GM12878 (cell line): ENCODE results near the gene OR1L6.

Experiments
- FOS ChIP-seq: IDR thresholded peaks from 3 replicates; pipeline ENCODE4 v1.6.1; 2011; ENCODE audit warnings: borderline replicate concordance; ENCODE audit not compliant: insufficient read length; ENCODE audit errors: extremely low read depth
- HDAC6 ChIP-seq: fragments of 200-600 bp; sonication (generic); IDR thresholded peaks from one replicate; pipeline ENCODE4 v1.8.0; 2017; ENCODE audit warnings: antibody characterized with exemption; ENCODE audit not compliant: unreplicated experiment
- MAX ChIP-seq: IDR thresholded peaks from 2 replicates; pipeline ENCODE4 v1.6.1; 2012; ENCODE audit warnings: low read depth, low read length, improper control_type of control experiment
- MXI1 ChIP-seq: fragments of 150-350 bp; IDR thresholded peaks from 2 replicates; pipeline ENCODE4 v1.6.1; 2011; ENCODE audit warnings: low read depth, mild to moderate bottlenecking, inconsistent platforms, low read length, improper control_type of control experiment
- NFIC ChIP-seq: IDR thresholded peaks from 2 replicates; pipeline ENCODE4 v1.6.1; 2012; ENCODE audit warnings: low read depth, mild to moderate bottlenecking, inconsistent platforms, low read length, moderate library complexity
- NFYB ChIP-seq: IDR thresholded peaks from 2 replicates; pipeline ENCODE4 v1.6.1; 2011; ENCODE audit warnings: low read depth, mild to moderate bottlenecking, low read length, improper control_type of control experiment, moderate library complexity; ENCODE audit not compliant: insufficient read depth
- POLR2A ChIP-seq: IDR thresholded peaks from 2 replicates; pipeline ENCODE4 v1.6.1; 2011; ENCODE audit warnings: low read depth, mild to moderate bottlenecking, low read length
- RAD21 ChIP-seq: IDR thresholded peaks from 2 replicates; pipeline ENCODE4 v1.6.1; 2011; ENCODE audit warnings: mild to moderate bottlenecking, low read depth, low read length, moderate library complexity; ENCODE audit not compliant: insufficient read depth
- TAF1 ChIP-seq: IDR thresholded peaks from 2 replicates; pipeline ENCODE4 v1.6.1; 2011; ENCODE audit warnings: mild to moderate bottlenecking, low read depth, low read length, borderline replicate concordance
- TF ChIP-seq, protein P1 (sequence below): fragments of 450-650 bp; formaldehyde crosslinking; IDR thresholded peaks from 2 replicates; pipeline ENCODE4 v1.5.0; 2022; ENCODE audit warnings: mild to moderate bottlenecking, missing genetic modification characterization
- TF ChIP-seq, protein P2 (sequence below): fragments of 450-650 bp; IDR thresholded peaks from 2 replicates; pipeline ENCODE4 v1.6.1; 2017; ENCODE audit warnings: mild to moderate bottlenecking
- TF ChIP-seq, protein P3 (sequence below), 3 experiments: IDR thresholded peaks in 2 of 3; conservative IDR thresholded peaks in 1 of 3; 2 replicates each; pipeline ENCODE4 v1.5.1; 2011; ENCODE audit warnings: low read depth in 3 of 3, low read length in 3 of 3, mild to moderate bottlenecking in 3 of 3, control low read depth in 2 of 3, moderate library complexity in 2 of 3, inconsistent platforms in 1 of 3, mixed read lengths in 1 of 3; ENCODE audit not compliant: control insufficient read depth in 2 of 3, insufficient read depth in 1 of 3; ENCODE audit errors: extremely low read depth in 1 of 3

- TF ChIP-seq, protein P1, sequence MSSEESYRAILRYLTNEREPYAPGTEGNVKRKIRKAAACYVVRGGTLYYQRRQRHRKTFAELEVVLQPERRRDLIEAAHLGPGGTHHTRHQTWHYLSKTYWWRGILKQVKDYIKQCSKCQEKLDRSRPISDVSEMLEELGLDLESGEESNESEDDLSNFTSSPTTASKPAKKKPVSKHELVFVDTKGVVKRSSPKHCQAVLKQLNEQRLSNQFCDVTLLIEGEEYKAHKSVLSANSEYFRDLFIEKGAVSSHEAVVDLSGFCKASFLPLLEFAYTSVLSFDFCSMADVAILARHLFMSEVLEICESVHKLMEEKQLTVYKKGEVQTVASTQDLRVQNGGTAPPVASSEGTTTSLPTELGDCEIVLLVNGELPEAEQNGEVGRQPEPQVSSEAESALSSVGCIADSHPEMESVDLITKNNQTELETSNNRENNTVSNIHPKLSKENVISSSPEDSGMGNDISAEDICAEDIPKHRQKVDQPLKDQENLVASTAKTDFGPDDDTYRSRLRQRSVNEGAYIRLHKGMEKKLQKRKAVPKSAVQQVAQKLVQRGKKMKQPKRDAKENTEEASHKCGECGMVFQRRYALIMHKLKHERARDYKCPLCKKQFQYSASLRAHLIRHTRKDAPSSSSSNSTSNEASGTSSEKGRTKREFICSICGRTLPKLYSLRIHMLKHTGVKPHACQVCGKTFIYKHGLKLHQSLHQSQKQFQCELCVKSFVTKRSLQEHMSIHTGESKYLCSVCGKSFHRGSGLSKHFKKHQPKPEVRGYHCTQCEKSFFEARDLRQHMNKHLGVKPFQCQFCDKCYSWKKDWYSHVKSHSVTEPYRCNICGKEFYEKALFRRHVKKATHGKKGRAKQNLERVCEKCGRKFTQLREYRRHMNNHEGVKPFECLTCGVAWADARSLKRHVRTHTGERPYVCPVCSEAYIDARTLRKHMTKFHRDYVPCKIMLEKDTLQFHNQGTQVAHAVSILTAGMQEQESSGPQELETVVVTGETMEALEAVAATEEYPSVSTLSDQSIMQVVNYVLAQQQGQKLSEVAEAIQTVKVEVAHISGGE, result no peak
- TF ChIP-seq FOS (no peak), TAF1 (no peak), RAD21 (no peak), MXI1 (no peak), POLR2A (no peak), MAX (no peak), NFIC (no peak), NFYB (no peak), HDAC6 (no peak)
- TF ChIP-seq, protein P2, sequence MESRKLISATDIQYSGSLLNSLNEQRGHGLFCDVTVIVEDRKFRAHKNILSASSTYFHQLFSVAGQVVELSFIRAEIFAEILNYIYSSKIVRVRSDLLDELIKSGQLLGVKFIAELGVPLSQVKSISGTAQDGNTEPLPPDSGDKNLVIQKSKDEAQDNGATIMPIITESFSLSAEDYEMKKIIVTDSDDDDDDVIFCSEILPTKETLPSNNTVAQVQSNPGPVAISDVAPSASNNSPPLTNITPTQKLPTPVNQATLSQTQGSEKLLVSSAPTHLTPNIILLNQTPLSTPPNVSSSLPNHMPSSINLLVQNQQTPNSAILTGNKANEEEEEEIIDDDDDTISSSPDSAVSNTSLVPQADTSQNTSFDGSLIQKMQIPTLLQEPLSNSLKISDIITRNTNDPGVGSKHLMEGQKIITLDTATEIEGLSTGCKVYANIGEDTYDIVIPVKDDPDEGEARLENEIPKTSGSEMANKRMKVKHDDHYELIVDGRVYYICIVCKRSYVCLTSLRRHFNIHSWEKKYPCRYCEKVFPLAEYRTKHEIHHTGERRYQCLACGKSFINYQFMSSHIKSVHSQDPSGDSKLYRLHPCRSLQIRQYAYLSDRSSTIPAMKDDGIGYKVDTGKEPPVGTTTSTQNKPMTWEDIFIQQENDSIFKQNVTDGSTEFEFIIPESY, result no peak
- TF ChIP-seq, protein P3, sequence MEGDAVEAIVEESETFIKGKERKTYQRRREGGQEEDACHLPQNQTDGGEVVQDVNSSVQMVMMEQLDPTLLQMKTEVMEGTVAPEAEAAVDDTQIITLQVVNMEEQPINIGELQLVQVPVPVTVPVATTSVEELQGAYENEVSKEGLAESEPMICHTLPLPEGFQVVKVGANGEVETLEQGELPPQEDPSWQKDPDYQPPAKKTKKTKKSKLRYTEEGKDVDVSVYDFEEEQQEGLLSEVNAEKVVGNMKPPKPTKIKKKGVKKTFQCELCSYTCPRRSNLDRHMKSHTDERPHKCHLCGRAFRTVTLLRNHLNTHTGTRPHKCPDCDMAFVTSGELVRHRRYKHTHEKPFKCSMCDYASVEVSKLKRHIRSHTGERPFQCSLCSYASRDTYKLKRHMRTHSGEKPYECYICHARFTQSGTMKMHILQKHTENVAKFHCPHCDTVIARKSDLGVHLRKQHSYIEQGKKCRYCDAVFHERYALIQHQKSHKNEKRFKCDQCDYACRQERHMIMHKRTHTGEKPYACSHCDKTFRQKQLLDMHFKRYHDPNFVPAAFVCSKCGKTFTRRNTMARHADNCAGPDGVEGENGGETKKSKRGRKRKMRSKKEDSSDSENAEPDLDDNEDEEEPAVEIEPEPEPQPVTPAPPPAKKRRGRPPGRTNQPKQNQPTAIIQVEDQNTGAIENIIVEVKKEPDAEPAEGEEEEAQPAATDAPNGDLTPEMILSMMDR (IDR thresholded peaks at IDR 0.05 in 2 of 3, conservative IDR thresholded peaks at IDR 0.05 in 1 of 3; ENCODE audit: control insufficient read depth in 2 of 3, extremely low read depth in 1 of 3, insufficient read depth in 1 of 3, low read depth in 3 of 3, low read length in 3 of 3), result no peak
Observed at GRCh38 chr9:122723690-122724089, 18.4 kb upstream of the OR1L6 start, which contains the start of gene OR1L4.
